Esophagus (tissue), 2 donors: Measurements from ENCODE around the gene MTHFS. TPM values are rescaled to one million over a fixed set of nuclear protein-coding genes. Genes with fewer than 3 reads are reported as not detected.

ENCODE experiments used
- H3K27ac ChIP-seq, 2 donors: one replicate each; pipeline ENCODE4 v1.5.1; 2013; ENCODE audit warnings: low read depth in 2 of 2, mild to moderate bottlenecking in 2 of 2, inconsistent platforms in 1 of 2, low read length in 1 of 2, moderate library complexity in 1 of 2
- H3K27me3 ChIP-seq, 2 donors: one replicate each; pipeline ENCODE4 v1.6.1; 2013; ENCODE audit warnings: low read length in 2 of 2, control low read depth in 1 of 2, mild to moderate bottlenecking in 1 of 2; ENCODE audit not compliant: insufficient read depth in 2 of 2, control insufficient read depth in 1 of 2
- H3K36me3 ChIP-seq, 2 donors: one replicate each; pipeline ENCODE4 v1.6.1; 2013; ENCODE audit warnings: low read length in 1 of 2; ENCODE audit not compliant: control insufficient read depth in 2 of 2, insufficient read depth in 2 of 2
- H3K4me1 ChIP-seq, 2 donors: one replicate each; pipeline ENCODE4 v1.6.1; 2013; ENCODE audit warnings: low read length in 1 of 2; ENCODE audit not compliant: control insufficient read depth in 2 of 2, insufficient read depth in 2 of 2
- H3K4me3 ChIP-seq, 2 donors: one replicate each; pipeline ENCODE4 v1.5.1; 2013; ENCODE audit warnings: low read length in 2 of 2, mild to moderate bottlenecking in 2 of 2, low read depth in 1 of 2, moderate library complexity in 1 of 2
- H3K9me3 ChIP-seq, 2 donors: one replicate each; pipeline ENCODE4 v1.6.1; 2013; ENCODE audit warnings: mild to moderate bottlenecking in 2 of 2, low read depth in 1 of 2, low read length in 1 of 2, moderate library complexity in 1 of 2; ENCODE audit not compliant: control insufficient read depth in 2 of 2, insufficient read depth in 1 of 2
- WGBS, 2 donors: extraction: QIAGEN DNeasy Blood & Tissue Kit; methylation state at CpG; one replicate each; pipeline ENCODE4 v1.1.7; 2013; 5-methylcytosine and 5-hydroxymethylcytosine counted together
- polyA plus RNA-seq, 2 donors: library from polyadenylated mRNA; stranded (reverse); fragments of 200-250 nt; gene quantifications; one replicate each; pipeline ENCODE4 v1.2.3, GENCODE V29; 2013
- donor health status: healthy with polysubstance abuse.
- donor health status: Bipolar disorder and iron deficiency.

MTHFS gene
- polyA plus RNA-seq, 2 donors, result 17.1 to 32.8 TPM

DNA sequence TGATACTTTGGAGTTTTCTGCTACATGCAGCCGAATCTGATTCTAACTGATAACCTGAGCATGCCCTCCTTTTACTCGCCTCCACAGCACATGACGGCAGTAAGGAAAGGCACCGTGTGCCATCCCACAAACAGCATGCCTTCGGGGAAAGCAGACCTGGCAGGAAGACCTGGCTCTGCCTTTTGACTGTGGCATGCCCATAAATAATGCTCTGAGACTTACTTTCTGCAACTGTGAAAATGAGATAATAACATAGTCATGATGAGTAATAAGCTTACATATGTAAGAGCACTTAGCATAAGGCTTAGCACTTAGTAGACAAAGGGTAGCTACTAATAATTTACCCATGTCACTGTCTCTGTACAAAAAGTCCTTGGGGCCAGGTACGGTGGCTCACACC, 32.9 kb downstream of the MTHFS start:
- 69 to 81% methylated on average over 6 of the region's 6 CpGs for WGBS, 2 donors

DNA sequence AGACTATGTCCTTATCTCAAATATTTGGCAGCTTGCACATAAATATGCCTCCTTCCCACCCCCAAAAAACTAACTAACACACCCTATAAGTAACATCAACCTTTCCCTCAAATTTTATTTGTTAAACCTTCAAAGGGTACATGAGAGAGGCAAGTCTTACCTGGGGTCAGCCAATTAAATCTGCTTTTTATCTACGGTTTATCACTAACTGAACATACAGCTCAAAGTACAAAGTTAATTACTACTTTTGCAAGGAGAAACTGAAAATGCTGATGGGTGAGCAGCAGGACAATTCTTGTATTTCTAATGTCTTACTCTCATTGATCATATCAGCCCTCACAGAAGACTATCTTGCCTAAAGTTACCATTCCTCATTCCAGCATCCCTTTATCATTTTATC, 34.6 kb downstream of the MTHFS start:
- Histone ChIP-seq H3K4me3 (no peak overlapping the region), H3K36me3 (peaks cover 0 to 4% of the 10 kb centered on the region in 2 donors), H3K4me1 (no peaks in the 10 kb centered on the region), H3K27me3 (no peaks in the 10 kb centered on the region), H3K27ac (no peak overlapping the region), H3K9me3 (no peaks in the 10 kb centered on the region)
- 88 to 95% methylated on average over 1 of the region's 1 CpG for WGBS, 2 donors

More for the DNA sequence above, 32.9 kb downstream of the MTHFS start:
- H3K27ac ChIP-seq, result no peak overlapping the region
- H3K4me3 ChIP-seq, result no peak overlapping the region
- no peaks in the 10 kb centered on the region for H3K27me3 ChIP-seq
- no peaks in the 10 kb centered on the region for H3K4me1 ChIP-seq
- H3K9me3 ChIP-seq, result no peaks in the 10 kb centered on the region
- peaks cover 0 to 4% of the 10 kb centered on the region in 2 donors for H3K36me3 ChIP-seq

DNA sequence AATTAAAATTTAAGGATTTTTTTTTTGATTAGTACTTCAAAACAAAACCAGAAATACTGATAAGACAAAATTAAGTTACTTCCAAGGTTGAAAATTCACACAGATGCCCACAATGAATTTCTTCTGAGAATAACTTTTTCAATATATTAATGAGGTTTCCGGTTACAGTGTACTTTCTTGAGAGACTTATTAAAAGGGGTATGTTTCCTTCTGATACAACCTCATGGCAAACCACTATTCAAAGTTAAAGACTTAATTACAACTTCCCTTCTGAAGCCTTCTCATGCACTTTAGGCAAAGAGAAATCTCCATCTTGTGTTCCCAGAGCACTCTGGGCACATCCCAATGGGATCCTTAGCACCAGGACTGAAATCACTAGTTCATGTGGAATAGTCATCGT, 36.2 kb downstream of the MTHFS start:
- Histone ChIP-seq H3K36me3 (peaks cover 0 to 4% of the 10 kb centered on the region in 2 donors), H3K9me3 (no peaks in the 10 kb centered on the region)

GRCh38 chr15:79858469-79858868, 38.3 kb downstream of the MTHFS start:
- H3K36me3 ChIP-seq, result peaks cover 4% of the 10 kb centered on the region in 2 donors
- no peaks in the 10 kb centered on the region for H3K9me3 ChIP-seq
- 86% methylated on average over 2 of the region's 2 CpGs for WGBS, 2 donors
- H3K4me3 ChIP-seq, result no peak overlapping the region
- no peaks in the 10 kb centered on the region for H3K27me3 ChIP-seq
- no peaks in the 10 kb centered on the region for H3K4me1 ChIP-seq
- H3K27ac ChIP-seq, result no peak overlapping the region

More for the DNA sequence above, 36.2 kb downstream of the MTHFS start:
- no peaks in the 10 kb centered on the region for H3K27me3 ChIP-seq
- WGBS, 2 donors, result 94% methylated on average over 2 of the region's 2 CpGs
- H3K27ac ChIP-seq, result no peak overlapping the region
- no peak overlapping the region for H3K4me3 ChIP-seq
- H3K4me1 ChIP-seq, result no peaks in the 10 kb centered on the region

DNA sequence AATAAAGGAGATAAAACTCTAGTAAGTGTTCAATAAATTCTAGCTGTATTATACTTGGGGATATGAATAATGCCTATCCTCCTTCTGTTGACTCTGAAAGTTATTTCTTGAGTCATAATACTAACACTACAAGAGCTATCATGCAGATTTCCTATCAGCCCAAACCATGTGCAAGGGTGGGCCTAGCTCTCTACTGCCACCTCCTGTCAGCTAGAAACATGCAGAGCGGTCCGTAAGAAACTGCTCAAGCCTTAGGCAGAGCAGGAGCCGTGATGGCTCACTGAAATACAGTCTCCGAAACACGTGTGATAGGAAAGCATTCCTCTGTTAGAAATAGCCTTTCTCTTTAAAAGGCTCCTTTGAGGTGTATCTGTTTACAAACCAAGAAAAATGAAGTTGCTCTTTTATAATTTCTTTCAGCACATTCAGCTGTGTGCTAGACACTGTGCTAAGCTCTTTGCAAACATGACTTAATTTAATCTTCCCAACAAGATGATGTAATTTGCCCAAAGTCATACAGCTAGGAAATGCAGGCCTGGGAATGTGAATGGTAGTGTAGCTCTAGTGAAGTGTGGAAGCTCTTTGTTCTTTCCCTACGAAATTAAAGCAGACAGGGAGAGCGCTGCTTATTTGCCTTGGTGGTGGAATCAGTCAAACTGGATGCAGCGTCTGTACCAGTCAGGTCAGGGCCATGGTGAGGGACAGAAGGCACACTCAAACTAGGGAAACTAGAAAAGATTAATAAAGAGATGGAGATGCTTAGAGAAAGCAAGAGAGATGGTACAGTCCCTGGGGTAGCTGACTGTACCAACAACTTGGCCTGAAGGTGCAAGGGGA, 43.1 kb downstream of the MTHFS start:
- H3K27me3 ChIP-seq, result no peaks in the 10 kb centered on the region
- 41 to 43% methylated on average over 8 of the region's 8 CpGs for WGBS, 2 donors
- no peak overlapping the region for H3K27ac ChIP-seq
- no peaks in the 10 kb centered on the region for H3K4me1 ChIP-seq
- H3K36me3 ChIP-seq, result peaks cover 4% of the 10 kb centered on the region in 2 donors
- H3K4me3 ChIP-seq, result no peak overlapping the region
- H3K9me3 ChIP-seq, result no peaks in the 10 kb centered on the region

GRCh38 chr15:79849789-79850188, 47.0 kb downstream of the MTHFS start:
- Histone ChIP-seq H3K9me3 (no peaks in the 10 kb centered on the region), H3K36me3 (peaks cover 4 to 7% of the 10 kb centered on the region in 2 donors), H3K4me3 (no peak overlapping the region), H3K27ac (no peak overlapping the region), H3K4me1 (no peaks in the 10 kb centered on the region), H3K27me3 (no peaks in the 10 kb centered on the region)
- WGBS, 2 donors, result 90% methylated on average over 3 of the region's 3 CpGs

- H3K36me3 ChIP-seq, result peaks cover 0 to 7% of the 10 kb centered on the region in 2 donors
- H3K27me3 ChIP-seq, result no peaks in the 10 kb centered on the region
- 92 to 93% methylated on average over 2 of the region's 2 CpGs for WGBS, 2 donors
- no peak overlapping the region for H3K27ac ChIP-seq
- no peaks in the 10 kb centered on the region for H3K9me3 ChIP-seq
- no peak overlapping the region for H3K4me3 ChIP-seq
- H3K4me1 ChIP-seq, result no peaks in the 10 kb centered on the region
Observed at GRCh38 chr15:79846539-79846938, 50.3 kb downstream of the MTHFS start.

DNA sequence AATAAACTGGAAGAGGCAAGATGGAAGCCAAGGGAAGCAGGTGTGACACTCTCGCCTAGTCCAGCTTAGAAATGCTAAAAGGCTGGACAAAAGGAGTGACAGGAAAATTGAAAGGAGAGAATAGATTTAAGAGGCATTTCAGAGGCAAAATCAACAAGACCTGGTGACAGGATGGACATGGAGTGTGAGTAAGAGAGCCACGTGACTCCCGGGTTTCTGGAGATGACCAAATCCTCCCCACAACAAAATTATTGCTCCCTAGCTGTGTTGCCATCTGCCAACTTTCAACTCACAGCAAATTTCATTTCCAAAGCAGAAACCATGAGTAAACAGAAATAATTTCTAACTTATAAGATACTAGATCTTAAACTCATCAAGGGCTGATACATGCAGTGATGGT, 52.6 kb downstream of the MTHFS start:
- Histone ChIP-seq H3K36me3 (peaks cover 0 to 2% of the 10 kb centered on the region in 2 donors), H3K27ac (no peak overlapping the region)
- WGBS, 2 donors, result 79 to 98% methylated on average over 3 of the region's 3 CpGs

GRCh38 chr15:79837846-79838245, 59.0 kb downstream of the MTHFS start:
- no peaks in the 10 kb centered on the region for H3K9me3 ChIP-seq
- H3K27me3 ChIP-seq, result no peaks in the 10 kb centered on the region
- no peak overlapping the region for H3K27ac ChIP-seq
- H3K36me3 ChIP-seq, result peaks cover 0 to 5% of the 10 kb centered on the region in 2 donors
- no peaks in the 10 kb centered on the region for H3K4me1 ChIP-seq
- H3K4me3 ChIP-seq, result no peak overlapping the region

More for the DNA sequence above, 52.6 kb downstream of the MTHFS start:
- no peaks in the 10 kb centered on the region for H3K27me3 ChIP-seq
- H3K4me1 ChIP-seq, result no peaks in the 10 kb centered on the region
- no peaks in the 10 kb centered on the region for H3K9me3 ChIP-seq
- no peak overlapping the region for H3K4me3 ChIP-seq

- Histone ChIP-seq H3K27me3 (no peaks in the 10 kb centered on the region), H3K27ac (no peak overlapping the region), H3K4me3 (no peak overlapping the region), H3K36me3 (peaks cover 0 to 5% of the 10 kb centered on the region in 2 donors), H3K9me3 (no peaks in the 10 kb centered on the region), H3K4me1 (no peaks in the 10 kb centered on the region)
- WGBS, 2 donors, result 67 to 75% methylated on average over 4 of the region's 4 CpGs
Observed at GRCh38 chr15:79834495-79834894, 62.3 kb downstream of the MTHFS start.
